Activated CD4-positive, alpha-beta T cell treated with anti-CD3 and anti-CD28 coated beads, Interleukin-2, Interleukin-6, amounts not matched to agents 100 ng/mL and 50 ng/mL, durations not matched to agents 16 hours and 8 hours (primary cell): ENCODE measurements around the gene BCL11A.
A peak's percentile ranks its signal among the peaks of the same experiment; 100 is the strongest.

ENCODE experiments used
- DNase-seq: peaks from one replicate; pipeline ENCODE4 v3.0.0-alpha.2; 2020

The BCL11A gene

DNA sequence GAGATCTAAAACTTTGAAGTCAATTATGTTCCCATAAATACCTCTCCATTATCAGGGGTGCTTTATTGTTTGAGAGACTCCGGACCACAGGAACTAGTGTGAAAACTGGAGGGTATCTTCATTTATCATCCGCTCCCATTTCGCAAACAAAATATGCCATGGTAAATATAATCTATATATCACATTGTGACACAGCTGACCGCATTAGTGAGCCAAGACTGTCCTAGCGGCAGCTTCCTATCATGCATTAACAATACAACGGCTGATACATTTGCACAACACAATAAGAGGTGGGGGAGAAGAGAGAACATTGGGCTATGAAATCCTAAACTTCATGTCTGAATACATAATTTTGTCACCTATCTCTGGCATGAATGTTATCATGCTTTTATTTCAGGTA lies 29.5 kb downstream of the BCL11A start:
- DNase-seq = no peak

- no peak for DNase-seq
Measured at GRCh38 chr2:60522462-60522861, 31.0 kb downstream of the BCL11A start.

DNA sequence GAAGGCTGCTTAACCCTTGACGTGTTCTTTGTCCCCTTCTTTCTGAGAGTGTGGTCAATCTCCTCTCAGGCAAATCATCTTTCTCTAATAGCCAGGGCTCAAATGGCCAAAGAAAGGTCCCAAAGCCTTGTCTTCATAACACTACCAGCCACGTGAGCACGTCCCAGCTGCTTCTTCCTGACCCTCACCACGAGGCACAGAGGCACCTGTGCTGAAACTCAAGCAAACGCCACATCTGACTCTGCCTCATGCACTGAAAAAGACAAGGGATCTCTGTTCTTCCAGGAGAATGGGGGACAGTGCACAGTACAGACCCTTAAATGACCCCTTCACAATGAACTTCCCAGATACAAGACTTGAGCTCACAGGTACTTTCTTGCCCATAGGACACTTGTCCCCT lies 31.8 kb downstream of the BCL11A start:
- DNase-seq = no peak

DNA sequence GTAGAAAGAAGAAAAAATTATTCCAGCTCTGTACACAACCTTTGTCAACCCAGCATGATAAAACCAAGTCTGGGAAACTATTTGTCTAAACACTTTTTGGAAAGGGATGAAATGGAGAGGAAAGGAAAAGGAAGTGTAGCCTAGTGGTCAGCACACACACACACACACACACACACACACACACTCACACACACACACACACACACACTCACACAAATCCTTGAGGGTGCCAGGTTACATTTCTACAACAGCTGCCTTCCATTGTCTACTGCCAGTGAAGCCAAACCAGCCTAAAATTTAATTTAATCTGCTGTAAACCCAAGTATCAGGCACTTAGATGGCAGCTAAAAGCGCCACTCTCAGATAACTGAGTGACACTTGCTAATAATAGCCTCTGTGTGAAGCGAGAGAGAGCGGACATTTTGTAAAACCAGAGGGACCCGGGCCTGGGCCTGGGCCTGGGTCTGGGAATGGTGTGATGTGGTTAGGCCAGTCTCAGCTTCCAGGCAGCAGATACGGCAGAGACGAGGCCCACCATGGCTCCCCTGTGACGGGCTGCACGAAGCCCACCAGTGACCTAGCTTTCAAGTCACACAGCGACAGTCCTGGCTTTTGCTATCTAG lies 32.4 kb downstream of the BCL11A start:
- no peak for DNase-seq

DNA sequence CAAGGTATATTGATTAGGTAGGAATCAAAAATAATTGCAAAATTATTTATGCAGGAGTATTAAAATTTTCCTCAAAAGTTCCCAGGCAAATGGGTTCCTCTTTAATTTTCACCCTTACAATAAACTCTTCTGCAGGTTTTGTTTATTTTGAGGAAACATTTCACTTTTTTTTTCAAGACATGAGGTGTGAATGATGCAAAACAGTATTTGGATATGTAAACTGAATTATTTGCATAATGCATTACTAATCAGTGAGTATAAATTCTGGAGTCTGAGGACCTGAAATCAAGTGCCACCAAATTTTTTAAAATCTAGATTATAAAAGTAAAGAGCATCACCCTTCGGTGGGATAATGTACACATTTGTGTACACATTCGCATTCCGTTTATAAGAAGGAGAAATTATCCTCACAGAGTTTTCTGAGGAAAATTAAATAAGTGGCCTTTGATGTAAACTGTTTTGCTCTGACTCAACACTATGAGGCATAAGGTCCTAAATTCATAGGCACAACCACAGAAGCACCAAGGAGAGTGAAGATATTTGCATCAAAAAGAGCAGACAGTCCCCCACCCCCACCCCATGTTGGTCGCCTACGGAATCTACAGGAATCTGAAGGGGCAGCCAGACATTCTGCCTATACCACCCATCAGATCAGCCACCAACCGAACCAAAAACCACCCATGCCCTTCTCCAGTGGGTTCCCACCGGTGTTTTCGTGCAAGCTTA lies 33.1 kb downstream of the BCL11A start:
- no peak for DNase-seq

DNA sequence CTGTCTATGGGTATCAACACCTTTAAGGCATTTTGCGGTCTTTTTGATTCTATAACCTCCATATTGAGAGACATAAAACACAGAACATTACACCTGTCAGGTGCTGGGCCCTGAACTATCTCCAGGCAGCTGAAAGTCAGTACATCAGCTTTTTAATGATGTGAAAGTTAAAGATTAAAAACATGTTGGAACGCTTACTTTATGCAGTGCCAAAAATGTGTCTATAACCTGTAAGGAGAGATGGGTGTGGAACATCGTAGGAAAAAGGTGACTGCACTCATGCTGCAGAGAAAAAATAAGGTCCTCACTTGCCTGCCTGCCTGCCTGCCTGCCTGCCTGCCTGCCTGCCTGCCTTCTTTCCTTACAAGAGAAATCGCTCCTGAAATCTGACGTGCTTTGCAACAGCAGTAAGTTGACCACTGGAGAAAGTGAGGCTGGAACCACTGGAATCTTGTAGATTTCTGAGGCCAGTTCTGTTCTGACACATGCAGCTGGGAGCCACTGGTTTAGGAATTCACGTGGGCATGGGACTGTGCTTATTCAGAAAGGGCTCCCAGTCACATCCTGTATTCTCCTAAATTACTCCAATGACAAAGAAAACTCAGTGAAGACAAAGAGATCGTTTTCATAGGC lies 34.1 kb downstream of the BCL11A start:
- no peak for DNase-seq

DNA sequence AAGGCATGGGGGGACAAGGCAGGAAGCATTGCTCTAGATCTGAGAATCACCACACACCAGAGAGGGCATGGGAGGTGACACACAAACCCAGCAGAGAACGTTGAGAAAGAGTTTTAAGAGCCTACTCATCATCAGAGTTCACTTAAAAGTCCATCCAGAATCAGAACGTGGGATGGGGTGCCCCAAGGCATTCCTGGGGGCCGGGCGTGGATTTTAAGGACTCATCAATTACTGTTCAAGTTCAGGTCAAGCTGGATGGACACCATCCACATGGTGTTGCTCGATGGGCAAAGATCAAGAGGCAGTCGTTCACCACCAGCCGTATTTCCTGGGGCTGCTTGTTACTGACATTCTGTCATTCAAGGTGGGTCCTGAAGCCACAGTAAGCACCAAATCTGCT lies 34.9 kb downstream of the BCL11A start:
- DNase-seq = no peak

DNA sequence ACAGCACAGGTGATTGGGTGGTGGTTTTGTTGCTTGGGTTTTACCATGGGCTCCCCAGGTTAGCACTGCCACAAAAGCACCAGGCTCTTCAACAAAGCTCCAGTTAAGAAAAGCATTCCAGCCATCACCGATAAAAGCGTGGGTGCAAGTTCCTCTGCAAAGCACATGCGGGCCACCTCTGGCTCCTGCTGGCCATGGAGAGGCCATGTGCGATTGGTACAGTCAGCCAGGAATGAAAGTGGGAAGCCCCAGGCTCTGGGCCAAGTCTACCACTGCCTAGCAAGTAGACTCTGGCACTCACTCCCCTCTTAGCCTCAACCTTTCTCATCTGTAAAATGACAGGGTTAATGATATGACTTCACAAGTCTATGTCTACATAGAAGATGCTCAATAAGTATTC lies 36.0 kb downstream of the BCL11A start:
- DNase-seq = no peak

DNA sequence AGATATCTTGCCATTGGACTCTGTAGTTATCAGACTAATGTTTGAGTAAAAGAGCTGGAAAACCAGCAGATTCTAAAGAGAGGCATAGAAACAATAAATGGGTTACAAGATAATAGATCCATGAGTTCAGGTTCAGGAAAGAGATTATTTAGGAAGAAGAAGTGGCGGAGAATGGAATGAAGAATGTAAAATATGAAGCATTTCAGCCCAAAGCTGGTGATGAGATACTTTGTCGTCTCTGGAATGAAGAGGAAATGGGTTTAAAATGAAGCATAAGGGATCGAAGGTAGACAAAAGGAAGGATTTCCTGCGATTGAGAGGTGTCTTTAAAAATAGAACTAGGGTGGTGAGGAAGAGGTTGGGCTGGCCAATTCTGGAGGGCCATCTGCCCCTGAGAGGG lies 36.6 kb downstream of the BCL11A start:
- no peak for DNase-seq

DNA sequence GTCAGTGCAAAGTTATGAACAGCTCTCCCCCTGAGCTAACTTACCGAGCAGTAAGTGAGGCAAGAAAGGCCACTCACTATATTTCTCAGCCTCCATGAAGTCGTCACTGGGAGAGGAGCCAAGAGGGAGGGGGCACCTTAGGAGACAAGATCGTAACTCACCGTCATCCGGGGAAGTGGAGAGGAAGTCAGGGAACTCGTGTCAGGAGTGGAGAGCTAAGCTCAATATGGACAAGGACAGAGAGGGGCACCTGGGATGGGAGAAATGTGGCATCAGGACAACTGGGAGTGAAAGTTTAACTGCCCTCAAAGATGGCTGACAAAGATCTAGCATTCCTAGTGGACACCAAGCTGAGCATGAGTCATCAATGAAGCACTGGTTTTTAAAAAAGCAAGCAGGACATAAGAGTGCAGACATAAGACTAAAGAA lies 37.1 kb downstream of the BCL11A start:
- no peak for DNase-seq

DNA sequence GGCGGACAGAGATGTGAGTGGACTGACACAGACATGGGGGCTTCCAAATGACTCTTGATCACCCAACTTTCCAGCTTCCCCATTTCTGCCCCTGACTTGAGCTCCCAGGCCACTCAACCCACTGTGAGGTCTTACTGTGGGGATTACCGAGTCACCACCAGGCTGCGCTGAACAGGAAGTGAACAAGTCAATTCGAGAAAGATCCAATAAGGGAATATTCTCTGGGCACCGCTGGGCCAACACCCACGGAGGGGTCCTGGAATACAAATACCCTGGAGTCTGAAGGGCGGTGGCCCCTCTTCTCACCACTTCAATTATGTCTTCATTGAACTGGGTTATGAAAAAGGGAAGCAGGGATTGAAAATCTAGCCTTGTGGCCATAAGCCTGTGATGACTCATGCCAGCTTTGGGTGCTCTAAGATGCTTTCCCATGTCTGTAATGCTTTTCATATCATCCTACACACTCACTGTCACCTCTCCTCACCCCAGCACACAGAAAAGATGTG lies 37.7 kb downstream of the BCL11A start:
- no peak for DNase-seq

DNA sequence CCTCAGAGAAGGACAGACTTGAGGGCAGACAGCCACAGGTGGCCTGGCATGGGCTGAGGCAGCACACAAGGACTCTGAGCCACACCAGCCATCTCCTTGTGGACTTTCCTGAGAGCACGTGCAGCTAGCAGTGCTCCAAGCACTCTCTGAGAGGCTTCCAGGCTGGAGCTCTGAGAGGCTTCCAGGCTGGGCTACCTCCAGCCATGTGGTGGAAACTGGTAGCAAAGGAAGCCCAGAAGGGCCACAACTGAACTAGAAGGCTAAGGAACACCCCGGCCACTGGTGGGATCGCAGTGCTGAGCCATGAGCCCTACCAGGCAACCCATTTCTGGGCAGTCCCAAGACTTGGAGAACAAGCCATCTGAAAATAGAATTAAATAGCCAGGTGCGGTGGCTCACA lies 39.5 kb downstream of the BCL11A start:
- no peak for DNase-seq

- no peak for DNase-seq
Measured at GRCh38 chr2:60513191-60513590, 40.3 kb downstream of the BCL11A start.

GRCh38 chr2:60512641-60513040 lies 40.8 kb downstream of the BCL11A start:
- DNase-seq = no peak

DNA sequence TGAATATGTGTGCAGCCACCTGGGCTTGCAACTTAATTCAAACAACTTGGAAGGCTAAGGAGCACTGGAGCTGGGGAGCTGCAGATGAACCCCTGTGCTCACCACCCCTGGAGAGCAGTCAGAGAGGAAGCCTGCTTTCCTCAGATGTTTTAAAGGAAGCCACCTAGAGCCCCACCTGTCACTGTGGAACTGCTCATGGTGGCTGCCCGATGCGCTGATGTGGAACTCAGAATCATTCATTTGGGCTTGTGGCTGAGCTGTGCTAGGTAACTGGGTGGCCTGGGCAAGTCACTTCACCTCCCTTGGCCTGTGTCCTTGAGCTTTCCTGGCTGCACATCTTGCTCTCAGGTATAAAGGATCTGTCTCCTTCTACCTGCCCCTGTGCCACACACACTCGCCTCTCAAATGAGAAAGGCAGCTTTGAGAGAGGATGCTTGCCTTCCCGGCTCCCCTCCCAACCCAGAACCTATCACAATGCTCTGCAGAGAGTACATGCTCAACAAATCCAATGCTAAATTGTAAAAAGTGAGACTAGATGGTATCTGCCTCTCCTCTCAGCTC lies 41.3 kb downstream of the BCL11A start:
- no peak for DNase-seq

- no peak for DNase-seq
Measured at GRCh38 chr2:60510713-60511112, 42.7 kb downstream of the BCL11A start.

- no peak for DNase-seq
Measured at GRCh38 chr2:60509066-60509465, 44.4 kb downstream of the BCL11A start.

- no peak for DNase-seq
Measured at GRCh38 chr2:60508339-60508917, 45.0 kb downstream of the BCL11A start.

GRCh38 chr2:60507211-60507965 lies 46.1 kb downstream of the BCL11A start:
- DNase-seq = no peak

- DNase-seq = peak; percentile 10
Measured at GRCh38 chr2:60505880-60506260, 47.6 kb downstream of the BCL11A start.

DNA sequence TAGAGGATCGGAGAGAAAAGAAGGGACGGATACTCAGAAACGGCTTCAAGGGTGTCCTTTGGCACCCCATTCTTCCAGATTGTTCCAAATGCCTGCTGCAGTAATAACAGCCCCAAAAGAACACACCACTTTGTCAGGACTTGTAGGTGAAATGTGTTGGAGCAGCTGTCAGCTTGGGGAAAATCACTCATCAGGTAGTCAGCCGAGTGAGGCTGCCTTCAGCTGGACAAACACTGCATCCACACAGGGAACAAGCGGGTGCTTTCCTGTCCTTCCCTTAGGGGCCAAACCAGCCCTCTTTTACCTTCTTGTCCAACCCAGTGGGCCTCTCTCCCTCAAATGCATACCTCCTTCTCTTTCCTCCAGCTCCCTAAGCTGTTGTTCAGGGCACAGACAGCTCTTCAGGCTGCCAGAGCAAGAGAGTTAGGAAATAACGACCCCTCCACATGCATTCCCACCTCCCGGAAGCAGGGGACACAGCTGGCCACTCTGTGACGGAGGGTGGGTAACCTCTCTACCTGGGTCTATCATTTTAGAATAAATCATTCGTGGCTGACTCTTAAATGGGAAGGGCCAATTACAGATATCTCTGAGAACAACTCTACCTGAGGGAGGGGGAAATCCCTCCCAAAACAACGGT lies 48.1 kb downstream of the BCL11A start:
- DNase-seq = no peak

DNA sequence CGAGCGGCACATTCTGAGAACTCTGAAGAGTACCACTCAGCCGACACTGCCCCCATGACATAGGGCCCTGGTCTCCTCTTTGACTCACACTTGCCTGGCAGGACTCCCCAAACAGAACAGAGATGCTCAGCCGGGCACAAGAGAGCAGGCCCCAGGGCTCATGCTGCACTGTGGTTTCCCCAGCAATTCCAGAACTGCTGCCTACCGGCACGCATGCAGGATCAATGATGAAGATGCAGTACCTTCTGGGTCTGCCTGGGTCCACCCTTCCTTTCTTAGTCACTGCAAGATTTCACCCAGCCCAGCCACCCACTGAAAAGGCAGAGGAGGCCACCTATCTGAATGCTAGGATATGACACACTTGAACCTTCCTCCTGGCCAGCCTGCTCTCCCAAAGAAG lies 49.4 kb downstream of the BCL11A start:
- DNase-seq = no peak
